PFSK-1 (cell line): ENCODE data around the gene AIMP1.

Experiments
- FOXP2 ChIP-seq: optimal IDR thresholded peaks from 2 replicates; pipeline ENCODE3; 2011; ENCODE audit warnings: borderline replicate concordance, control low read depth, inconsistent platforms; ENCODE audit not compliant: insufficient read depth; ENCODE audit errors: extremely low read length, extremely low read depth
- POLR2AphosphoS5 ChIP-seq: IDR thresholded peaks from 2 replicates; pipeline ENCODE4 v1.6.1; 2012; ENCODE audit warnings: low read depth, mild to moderate bottlenecking, control low read depth, low read length, moderate library complexity
- REST ChIP-seq, 2 experiments: IDR thresholded peaks; 2 replicates each; pipeline versions ENCODE4 v1.6.1 to v1.8.0; 2011 to 2012; ENCODE audit warnings: low read depth in 2 of 2, low read length in 2 of 2, control low read depth in 1 of 2, inconsistent platforms in 1 of 2, mild to moderate bottlenecking in 1 of 2, moderate library complexity in 1 of 2; ENCODE audit not compliant: insufficient read depth in 1 of 2
- SIN3A ChIP-seq: IDR thresholded peaks from 2 replicates; pipeline ENCODE4 v1.6.1; 2012; ENCODE audit warnings: mild to moderate bottlenecking, low read length, moderate library complexity, borderline replicate concordance; ENCODE audit not compliant: insufficient read depth
- TAF1 ChIP-seq: IDR thresholded peaks from 2 replicates; pipeline ENCODE4 v1.6.1; 2012; ENCODE audit warnings: low read length, control low read depth, borderline replicate concordance; ENCODE audit not compliant: insufficient read depth

The AIMP1 gene

GRCh38 chr4:106312997-106313522 lies 3.3 kb upstream of the AIMP1 start:
- TF ChIP-seq FOXP2, result no peak
- TF ChIP-seq POLR2AphosphoS5, result no peak
- TF ChIP-seq TAF1, result no peak
- no peak for TF ChIP-seq REST (IDR thresholded peaks at IDR 0.05; ENCODE audit: insufficient read depth in 1 of 2, low read depth in 2 of 2, low read length in 2 of 2)
- no peak for TF ChIP-seq SIN3A

- TF ChIP-seq SIN3A (no peak), POLR2AphosphoS5 (no peak), FOXP2 (no peak), TAF1 (no peak), REST (IDR thresholded peaks at IDR 0.05; ENCODE audit: insufficient read depth in 1 of 2, low read depth in 2 of 2, low read length in 2 of 2) (no peak)
Measured at GRCh38 chr4:106314960-106315359, 1.4 kb upstream of the AIMP1 start.

- TF ChIP-seq TAF1, result no peak
- no peak for TF ChIP-seq SIN3A
- no peak for TF ChIP-seq REST (IDR thresholded peaks at IDR 0.05; ENCODE audit: insufficient read depth in 1 of 2, low read depth in 2 of 2, low read length in 2 of 2)
- TF ChIP-seq POLR2AphosphoS5, result no peak
- no peak for TF ChIP-seq FOXP2
Measured at GRCh38 chr4:106315476-106315967, 828 bp upstream of the AIMP1 start.

- TF ChIP-seq REST (IDR thresholded peaks at IDR 0.05; ENCODE audit: insufficient read depth in 1 of 2, low read depth in 2 of 2, low read length in 2 of 2) (no peak), FOXP2 (no peak), POLR2AphosphoS5 (no peak), SIN3A (no peak), TAF1 (no peak)
Measured at GRCh38 chr4:106316773-106317409, 541 bp downstream of the AIMP1 start.

- TF ChIP-seq REST (IDR thresholded peaks at IDR 0.05; ENCODE audit: insufficient read depth in 1 of 2, low read depth in 2 of 2, low read length in 2 of 2) (no peak), POLR2AphosphoS5 (no peak), FOXP2 (no peak), TAF1 (no peak), SIN3A (no peak)
Measured at GRCh38 chr4:106317815-106318214, 1.5 kb downstream of the AIMP1 start.
